Measurements from ENCODE around the gene AMH.

DNA sequence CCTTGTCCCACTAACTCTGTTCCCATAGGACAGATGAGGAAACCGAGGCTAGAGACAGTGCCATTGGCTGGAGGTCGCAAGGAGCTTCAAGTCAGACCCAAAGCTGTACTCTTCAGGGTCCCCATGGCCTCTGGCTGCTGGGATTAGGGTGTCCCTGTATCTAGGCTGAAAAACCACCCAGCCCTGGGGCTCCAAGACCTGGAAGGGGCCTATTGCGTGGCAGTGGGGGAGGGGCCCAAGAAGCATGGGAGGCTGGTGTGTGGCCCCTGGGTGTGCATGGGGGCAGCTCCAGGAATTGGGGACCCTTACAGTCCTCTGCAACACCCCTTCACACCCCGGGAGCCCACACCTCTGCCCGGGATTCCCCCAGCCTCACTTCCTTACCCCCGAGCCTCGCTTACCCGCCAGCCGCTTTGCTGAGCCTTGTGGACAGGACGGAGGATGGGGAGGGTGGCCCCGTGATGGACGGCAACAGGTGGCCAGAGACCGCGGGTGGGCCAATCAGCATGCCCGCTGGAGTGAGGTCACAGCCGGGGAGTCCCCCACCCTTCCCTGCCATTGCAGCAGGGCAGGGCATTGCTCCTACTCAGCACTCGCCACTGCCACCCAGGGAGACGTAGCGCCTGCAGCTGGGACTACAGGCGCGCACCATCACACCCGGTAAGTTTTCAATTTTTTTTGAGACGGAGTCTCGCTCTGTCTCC, 7.0 kb downstream of the AMH start, which contains the start of gene JSRP1:
- TF ChIP-seq, protein P1, sequence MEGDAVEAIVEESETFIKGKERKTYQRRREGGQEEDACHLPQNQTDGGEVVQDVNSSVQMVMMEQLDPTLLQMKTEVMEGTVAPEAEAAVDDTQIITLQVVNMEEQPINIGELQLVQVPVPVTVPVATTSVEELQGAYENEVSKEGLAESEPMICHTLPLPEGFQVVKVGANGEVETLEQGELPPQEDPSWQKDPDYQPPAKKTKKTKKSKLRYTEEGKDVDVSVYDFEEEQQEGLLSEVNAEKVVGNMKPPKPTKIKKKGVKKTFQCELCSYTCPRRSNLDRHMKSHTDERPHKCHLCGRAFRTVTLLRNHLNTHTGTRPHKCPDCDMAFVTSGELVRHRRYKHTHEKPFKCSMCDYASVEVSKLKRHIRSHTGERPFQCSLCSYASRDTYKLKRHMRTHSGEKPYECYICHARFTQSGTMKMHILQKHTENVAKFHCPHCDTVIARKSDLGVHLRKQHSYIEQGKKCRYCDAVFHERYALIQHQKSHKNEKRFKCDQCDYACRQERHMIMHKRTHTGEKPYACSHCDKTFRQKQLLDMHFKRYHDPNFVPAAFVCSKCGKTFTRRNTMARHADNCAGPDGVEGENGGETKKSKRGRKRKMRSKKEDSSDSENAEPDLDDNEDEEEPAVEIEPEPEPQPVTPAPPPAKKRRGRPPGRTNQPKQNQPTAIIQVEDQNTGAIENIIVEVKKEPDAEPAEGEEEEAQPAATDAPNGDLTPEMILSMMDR (conservative IDR thresholded peaks at IDR 0.05 in 1 of 2, IDR thresholded peaks at IDR 0.05 in 1 of 2; ENCODE audit: extremely low read depth in 1 of 2, insufficient read depth in 1 of 2, low read depth in 1 of 2, low read length in 2 of 2) = no peak
- TF ChIP-seq EZH2 (IDR thresholded peaks at IDR 0.05; ENCODE audit: borderline replicate concordance, low read length) = no peak

All from mammary epithelial cell (primary cell).